Measurements from ENCODE around the gene TGFBR3.

DNA sequence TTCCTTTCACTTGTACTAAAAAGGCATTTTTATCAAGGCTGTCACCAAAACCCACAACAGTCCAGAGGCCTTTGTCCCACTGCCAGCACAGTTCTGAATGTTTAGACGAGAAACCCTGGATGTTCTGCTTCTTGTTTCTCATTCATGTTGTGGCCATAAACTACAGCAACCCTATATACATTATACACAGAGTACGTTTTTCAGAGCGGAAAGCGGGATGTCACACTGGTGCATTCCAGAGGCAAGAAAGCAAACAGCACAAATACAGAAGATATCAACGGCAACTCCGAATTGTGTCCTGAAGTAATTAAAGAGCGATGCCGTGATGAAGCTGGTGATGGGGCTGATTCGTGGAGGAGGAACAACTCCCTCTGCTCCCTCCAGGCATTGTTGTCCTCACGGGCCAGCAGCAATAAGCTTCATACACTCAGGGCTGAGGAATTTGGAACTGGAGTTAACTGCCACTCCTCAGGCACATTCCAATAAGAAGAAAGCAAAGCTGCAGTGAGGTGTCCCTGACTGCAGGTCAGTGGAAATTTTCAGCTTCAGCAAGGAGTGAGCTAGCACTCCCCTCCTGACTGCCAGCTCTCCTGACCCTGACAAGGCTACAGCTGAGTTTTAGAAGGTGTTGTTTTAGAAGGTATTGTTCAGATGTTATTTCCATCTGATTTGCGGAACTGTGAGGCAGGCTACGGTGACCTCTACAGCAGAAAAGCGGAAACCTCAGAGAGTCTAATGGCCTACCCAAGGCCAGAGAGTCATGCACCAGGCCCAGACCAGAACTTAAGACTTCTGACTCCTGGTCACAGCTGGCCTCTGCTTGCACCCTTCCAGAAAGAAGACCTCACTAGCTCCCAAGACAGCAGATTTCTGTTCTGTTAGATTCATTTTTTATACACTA is 149.0 kb downstream of the TGFBR3 start:
- TF ChIP-seq EZH2 (IDR thresholded peaks at IDR 0.05; ENCODE audit: insufficient read depth, low read length) = no peak
- TF ChIP-seq, protein P1, sequence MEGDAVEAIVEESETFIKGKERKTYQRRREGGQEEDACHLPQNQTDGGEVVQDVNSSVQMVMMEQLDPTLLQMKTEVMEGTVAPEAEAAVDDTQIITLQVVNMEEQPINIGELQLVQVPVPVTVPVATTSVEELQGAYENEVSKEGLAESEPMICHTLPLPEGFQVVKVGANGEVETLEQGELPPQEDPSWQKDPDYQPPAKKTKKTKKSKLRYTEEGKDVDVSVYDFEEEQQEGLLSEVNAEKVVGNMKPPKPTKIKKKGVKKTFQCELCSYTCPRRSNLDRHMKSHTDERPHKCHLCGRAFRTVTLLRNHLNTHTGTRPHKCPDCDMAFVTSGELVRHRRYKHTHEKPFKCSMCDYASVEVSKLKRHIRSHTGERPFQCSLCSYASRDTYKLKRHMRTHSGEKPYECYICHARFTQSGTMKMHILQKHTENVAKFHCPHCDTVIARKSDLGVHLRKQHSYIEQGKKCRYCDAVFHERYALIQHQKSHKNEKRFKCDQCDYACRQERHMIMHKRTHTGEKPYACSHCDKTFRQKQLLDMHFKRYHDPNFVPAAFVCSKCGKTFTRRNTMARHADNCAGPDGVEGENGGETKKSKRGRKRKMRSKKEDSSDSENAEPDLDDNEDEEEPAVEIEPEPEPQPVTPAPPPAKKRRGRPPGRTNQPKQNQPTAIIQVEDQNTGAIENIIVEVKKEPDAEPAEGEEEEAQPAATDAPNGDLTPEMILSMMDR (IDR thresholded peaks at IDR 0.05; ENCODE audit: insufficient read depth, low read depth, low read length) = no peak

All from astrocyte (in vitro differentiated cells and primary cell).